ENCODE results near the gene TMEM150C.
"Not testable (repeated sequence)": the region's sequence is repeated elsewhere in the genome, so short reads cannot be mapped to it uniquely, and the experiment has no call there.

The TMEM150C gene

GRCh38 chr4:82510216-82510615 is 51.6 kb downstream of the TMEM150C start:
- no peak for DNase-seq

- DNase-seq = peak; percentile 21
These were observed 52.9 kb downstream of the TMEM150C start for GRCh38 chr4:82508806-82509428.

DNA sequence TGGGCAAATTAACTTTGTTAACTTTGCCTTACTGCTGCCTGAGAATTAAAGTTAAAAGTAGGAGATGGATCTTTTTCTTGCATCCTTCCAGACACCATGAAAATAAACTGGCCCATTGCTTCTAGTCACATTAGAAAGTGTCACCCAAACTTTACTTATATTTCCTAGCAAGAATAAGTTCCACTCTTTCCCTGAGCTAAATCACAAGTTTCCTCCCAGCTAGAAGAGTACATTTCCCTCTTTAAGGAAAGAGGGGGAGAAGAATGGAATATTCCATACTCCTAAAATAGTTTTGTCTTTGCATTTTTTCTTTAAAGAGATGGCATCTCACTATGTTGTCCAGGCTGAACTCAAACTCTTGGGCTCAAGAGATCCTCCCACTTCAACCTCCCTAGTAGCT is 53.8 kb downstream of the TMEM150C start:
- DNase-seq = no peak

GRCh38 chr4:82501154-82501442 is 60.7 kb downstream of the TMEM150C start:
- DNase-seq = peak; percentile 65

DNA sequence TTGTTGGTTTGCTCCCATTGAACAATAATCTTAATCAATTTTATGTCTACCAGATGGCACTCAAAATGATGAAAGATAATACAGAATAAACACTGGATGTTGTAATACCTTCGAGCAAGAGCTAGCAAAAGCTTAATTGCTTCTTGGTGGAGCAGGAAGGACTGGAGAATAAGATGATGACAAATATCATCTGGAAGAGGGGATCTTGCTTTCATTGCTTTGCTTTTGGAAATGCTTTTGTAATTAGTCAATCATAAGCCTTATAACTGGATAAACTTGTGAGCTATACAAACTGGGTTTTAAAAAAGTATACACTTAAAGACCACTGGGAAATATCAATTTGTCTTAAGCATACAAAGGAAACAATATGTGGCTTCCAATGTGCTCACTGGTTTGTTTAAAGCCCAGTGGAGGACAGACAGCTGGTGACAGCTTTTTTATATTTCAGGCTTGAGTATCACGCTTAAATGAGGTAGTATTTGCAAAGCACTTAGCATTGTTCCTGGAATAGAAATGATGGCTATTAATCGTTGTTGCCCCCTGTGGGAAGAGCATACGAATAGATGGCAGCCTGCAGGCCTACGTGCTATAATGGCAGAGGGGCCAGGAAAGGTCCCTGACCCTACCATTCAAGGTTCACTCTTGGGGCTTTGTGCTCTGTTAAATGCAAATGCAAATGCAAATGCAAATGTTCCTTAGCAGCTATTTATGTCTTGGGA is 61.2 kb downstream of the TMEM150C start:
- peak; percentile 88 for DNase-seq

GRCh38 chr4:82499738-82500434 is 61.9 kb downstream of the TMEM150C start:
- DNase-seq = peak; percentile 58

DNA sequence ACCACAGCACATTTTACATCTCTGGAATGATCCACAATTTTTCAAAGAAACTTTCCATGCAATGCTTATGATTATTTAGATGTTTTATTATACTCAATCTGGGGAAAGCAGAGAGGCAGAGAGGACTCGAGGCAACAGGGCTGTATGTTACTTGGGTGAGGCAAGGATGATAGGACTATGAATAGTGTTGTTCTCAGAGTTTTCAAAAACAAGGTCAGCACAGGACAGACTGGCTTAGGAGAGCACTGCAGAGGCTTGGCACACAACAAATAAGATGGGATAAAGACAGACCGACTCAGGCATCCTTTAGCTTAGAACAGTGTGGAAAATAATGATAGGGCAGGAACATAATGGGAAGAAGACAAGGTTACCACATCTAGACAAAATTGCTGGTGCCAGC is 65.4 kb downstream of the TMEM150C start:
- DNase-seq = no peak

DNA sequence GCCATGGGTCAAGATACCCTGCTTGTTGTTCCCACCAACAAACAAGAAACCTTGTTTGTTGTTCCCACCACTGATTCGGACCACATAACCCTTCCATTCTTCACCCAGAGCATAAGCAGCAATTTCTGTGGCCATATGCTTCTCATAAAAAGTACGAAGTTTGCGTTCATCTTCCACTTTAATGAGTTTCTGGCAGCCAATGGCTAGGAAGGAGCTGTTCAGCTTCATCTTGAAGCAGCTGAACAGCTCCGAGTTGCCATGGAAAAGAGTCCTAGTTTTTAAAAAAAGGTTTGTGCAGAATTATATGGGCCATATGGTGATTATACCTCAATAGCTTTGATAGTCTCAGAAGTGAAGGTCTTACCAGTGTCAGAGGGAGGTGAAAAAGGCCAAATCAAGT is 66.1 kb downstream of the TMEM150C start:
- DNase-seq = no peak

GRCh38 chr4:82493721-82494425 is 67.9 kb downstream of the TMEM150C start:
- no peak for DNase-seq

GRCh38 chr4:82491251-82491960 is 70.4 kb downstream of the TMEM150C start:
- DNase-seq = peak; percentile 21

DNA sequence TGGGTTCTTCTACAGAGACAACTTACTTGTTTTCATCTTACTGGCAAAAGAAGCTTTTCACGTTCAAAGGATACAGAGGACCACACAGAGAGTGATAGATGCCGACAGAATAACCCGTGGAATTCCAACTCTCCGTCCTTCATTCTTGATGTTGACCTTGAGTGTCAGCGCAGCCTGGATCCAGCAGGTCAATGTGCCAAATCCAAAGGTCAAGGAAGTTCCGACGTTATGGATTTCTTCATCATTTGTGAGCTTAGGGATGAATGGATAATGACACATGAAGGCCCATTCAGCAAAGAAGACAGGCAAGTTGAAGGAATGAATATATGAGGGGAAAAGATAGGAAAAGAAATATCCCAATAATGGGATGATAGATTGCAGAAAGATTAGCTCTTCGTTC is 71.8 kb downstream of the TMEM150C start:
- no peak for DNase-seq

GRCh38 chr4:82489076-82489475 is 72.7 kb downstream of the TMEM150C start:
- no peak for DNase-seq

DNA sequence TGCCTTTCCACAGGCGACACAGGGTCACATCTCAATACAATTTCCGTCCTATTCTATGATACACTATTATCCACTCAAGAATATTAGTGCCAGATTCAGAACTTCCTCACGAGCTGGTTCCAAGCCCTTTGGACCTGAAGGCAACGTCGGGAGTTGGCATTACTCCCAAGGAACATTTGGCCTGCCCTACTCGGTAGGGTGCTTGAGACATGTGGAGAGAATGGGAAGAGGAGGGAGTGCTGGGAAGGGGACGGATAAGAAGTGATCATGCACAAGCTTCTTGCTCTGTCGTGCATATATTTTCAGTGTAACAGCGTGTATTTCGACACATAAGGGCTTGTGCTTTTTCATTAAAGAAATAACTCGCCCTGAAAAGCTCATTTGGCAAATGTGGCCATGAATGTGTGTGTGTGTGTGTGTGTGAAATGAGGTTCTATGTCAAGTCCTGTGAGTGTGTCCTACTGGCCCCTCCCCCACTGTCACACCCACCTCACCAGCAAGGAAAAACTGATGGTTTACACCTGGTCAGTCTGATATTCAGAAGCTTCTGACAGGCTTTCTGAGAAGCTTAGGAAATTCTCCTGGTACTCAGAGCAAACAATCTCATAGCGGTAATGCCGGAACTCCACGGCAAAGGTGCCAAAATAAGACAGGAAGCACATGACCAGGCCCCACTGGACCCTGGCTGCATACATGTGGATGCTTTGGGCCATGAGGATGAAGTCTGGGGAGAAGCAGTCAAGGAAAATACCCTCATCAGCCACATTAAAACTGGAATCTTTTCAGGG is 76.6 kb downstream of the TMEM150C start:
- no peak for DNase-seq

DNA sequence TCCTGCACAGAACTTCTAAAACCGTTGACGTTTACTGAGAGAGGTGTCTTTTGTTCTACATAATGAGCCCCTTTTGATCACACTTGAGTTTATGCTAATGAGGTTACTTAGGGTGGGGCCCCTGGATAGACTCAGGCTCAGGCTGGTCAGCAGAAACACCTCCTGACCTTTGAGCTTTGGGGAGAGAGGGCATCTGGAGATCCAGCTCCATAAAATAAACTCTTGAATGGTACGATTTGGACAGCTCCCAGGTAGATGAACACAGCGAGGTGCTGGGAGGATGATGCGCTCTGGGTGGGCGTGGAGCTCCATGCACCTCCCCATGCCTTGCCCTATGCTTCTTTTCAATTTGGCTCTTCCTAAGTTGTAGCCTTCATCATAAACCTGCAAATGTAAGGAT is 79.4 kb downstream of the TMEM150C start:
- no peak for DNase-seq

DNA sequence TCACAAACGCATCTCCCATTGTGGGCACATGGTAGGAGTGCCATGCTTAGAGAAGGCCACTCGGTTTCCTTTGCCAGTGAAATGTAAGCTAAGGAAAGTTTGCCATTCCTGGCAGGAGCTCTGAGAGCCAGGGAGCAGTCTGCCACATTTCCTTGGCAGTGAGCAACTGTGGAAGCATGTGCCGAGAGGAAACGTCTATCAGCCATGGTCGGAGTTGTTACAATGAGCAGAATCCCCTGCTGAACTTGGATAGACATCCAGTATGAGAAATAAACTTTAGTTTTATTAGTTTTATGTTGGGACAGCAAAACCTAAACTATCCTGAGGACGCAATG is 80.3 kb downstream of the TMEM150C start:
- DNase-seq = no peak

- no peak for DNase-seq
These were observed 80.8 kb downstream of the TMEM150C start for GRCh38 chr4:82480771-82481505.

DNA sequence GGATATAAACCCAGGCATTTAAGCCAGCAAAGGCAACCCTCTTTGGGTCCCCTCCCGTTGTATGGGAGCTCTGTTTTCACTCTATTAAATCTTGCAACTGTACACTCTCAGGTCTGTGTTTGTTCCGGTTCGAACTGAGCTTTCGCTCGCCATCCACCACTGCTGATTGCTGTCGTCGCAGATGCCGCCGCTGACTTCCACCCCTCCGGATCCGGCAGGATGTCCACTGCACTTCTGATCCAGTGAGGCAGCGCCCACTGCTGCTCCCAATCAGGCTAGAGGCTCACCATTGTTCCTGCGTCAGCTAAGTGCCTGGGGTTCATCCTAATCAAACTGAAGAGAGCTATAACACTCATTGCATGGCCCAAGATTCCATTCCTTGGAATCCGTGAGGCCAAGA is 82.2 kb downstream of the TMEM150C start:
- DNase-seq = no peak

GRCh38 chr4:82477469-82477868 is 84.3 kb downstream of the TMEM150C start:
- not testable (repeated sequence) for DNase-seq

DNA sequence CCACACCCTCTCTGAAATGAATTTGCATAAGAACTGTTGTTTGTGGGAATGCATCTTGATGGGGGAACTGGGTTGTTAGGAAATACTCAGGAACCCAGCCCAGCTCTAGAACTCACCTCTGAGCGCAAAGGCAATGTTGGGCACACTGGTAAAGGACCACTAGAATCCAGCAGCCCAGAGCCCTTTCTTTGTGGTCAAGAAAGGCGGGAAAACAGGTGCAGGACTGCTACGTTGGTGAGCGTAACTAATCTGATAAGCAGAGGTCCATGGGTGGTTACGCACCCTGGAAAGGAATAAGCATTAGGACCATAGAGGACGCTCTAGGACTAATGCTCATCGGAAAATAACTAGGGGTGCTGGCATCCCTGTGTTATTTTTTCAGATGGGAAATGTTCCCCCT is 85.9 kb downstream of the TMEM150C start:
- DNase-seq = not testable (repeated sequence)

DNA sequence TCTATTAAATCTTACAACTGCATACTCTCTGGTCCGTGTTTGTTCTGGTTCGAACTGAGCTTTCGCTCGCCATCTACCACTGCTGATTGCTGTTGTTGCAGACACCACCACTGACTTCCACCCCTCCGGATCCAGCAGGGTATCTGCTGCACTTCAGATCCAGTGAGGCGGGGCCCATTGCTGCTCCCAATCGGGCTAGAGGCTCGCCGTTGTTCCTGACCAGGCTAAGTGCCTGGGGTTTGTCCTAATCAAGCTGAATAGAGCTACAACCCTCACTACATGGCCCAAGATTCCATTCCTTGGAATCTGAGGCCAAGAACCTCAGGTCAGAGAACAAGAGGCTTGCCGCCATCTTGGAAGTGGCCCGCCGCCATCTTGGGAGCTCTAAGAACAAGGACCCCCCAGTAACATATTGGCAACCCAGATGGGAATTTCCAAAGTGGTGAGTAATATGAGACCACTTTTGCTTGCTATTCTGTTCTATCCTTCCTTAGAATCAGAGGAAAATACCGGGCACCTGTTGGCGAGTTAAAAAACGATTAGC is 88.1 kb downstream of the TMEM150C start:
- DNase-seq = no peak

DNA sequence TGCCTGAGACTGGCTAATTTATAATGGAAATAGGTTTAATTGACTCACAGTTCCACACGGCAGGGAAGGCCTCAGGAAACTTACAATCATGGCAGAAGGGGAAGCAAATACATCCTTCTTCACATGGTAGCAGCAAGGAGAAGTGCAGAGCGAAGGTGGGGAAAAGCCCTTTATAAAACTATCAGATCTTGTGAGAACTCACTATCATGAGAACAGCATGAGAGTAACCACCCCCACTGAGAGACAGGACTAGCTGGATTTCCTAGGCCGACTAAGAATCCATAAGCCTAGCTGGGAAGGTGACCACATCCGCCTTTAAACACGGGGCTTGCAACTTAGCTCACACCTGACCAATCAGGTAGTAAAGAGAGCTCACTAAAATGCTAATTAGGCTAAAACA is 88.7 kb downstream of the TMEM150C start:
- DNase-seq = not testable (repeated sequence)
